Stimulated activated CD8-positive, alpha-beta memory T cell treated with anti-CD3 and anti-CD28 coated beads, Interleukin-7, amount 100 ng/mL, for 24 hours (primary cell): ENCODE data around the gene TNFRSF19.

ENCODE experiments used
- DNase-seq: peaks from one replicate; pipeline ENCODE4 v3.0.0-alpha.2; 2020; ENCODE audit warnings: low read depth

The TNFRSF19 gene

DNA sequence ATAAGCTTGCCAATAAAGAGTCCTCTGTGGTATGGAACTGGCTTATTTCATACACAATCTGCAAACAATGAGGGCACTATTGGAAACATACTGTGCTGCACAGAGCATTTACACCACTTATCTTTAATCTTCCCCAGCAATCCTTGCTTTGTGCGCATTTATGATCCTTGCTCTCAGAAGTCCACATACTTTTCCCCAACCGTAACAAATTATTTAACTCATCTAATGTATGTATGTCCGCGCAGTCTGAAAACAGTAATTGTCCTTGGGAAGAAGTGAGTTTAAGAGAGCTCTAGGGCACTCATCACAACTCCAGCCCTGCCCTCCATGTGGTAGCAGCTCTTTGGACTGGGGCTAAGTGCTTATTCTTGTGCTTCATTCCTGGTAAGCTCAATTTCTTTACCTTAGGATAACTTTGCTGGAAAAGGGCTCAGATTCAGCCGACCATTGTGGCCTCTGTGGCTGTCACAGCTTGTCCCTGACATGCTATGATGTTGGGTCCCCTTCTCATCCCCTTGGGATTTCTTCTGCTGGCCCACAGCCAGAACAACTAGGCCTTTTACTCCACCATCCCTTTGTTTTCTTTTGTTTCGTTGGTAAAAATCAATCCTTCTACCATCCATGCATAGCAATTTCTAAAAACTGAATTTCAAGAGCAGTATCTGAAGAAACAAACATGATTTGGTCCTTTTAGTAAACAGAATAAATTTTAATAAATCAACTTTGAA is 152.7 kb downstream of the TNFRSF19 start:
- no peak for DNase-seq

DNA sequence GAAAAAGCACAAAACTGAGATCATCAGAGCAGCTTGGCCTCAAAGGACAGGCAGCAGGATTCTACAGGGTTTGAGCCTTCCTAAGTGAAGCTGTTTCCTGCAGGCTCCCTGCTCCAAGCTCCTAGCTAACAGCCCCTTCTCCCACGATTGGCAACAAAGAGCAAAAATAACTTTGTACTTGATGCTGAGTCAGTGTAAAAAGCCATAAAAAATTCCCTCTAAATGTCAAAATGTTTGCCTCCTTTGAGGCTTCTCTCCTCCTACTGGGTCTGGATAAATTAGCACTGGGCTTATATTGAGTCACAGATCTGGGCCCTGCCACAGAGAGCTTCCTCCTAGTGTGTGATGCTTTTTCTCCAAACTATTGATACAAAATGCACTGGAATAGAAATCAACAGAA is 153.3 kb downstream of the TNFRSF19 start:
- DNase-seq: no peak

DNA sequence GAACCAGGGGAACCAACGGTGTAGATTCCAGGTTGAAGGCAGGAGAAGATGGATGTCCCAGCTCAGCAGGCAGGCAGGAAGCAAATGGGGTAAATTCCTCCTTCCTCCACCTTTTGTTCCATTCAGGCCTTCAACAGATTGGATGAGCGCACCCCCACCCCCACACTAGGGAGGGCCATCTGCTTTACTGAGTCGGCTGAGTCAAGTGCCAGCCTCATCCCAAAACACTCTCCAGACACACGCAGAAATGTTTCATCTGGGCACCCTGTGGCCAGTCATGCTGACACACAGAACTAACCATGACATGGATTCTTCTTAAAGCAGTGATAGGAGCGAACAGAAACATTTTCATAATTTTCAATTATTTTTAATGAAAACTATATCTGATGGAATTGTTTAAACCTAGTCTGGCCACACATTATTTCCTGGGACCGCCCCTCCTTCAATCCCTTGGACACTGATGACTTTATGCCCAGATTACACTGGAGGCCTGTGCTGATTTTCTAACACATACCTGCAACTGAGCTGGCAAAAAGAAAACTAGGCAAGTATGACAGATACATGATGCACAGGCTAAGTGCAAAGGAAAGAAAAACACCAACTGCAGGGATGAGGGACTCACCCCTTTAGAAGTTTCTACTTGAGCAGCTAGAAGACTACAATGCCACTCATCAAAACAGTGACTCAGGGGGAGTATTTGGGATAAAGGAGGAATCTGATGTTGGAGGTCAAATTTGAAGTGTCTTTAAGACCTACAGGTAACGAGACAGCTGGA is 154.2 kb downstream of the TNFRSF19 start:
- no peak for DNase-seq
